ENCODE data around the gene CEMIP.

- TF ChIP-seq, protein P1, sequence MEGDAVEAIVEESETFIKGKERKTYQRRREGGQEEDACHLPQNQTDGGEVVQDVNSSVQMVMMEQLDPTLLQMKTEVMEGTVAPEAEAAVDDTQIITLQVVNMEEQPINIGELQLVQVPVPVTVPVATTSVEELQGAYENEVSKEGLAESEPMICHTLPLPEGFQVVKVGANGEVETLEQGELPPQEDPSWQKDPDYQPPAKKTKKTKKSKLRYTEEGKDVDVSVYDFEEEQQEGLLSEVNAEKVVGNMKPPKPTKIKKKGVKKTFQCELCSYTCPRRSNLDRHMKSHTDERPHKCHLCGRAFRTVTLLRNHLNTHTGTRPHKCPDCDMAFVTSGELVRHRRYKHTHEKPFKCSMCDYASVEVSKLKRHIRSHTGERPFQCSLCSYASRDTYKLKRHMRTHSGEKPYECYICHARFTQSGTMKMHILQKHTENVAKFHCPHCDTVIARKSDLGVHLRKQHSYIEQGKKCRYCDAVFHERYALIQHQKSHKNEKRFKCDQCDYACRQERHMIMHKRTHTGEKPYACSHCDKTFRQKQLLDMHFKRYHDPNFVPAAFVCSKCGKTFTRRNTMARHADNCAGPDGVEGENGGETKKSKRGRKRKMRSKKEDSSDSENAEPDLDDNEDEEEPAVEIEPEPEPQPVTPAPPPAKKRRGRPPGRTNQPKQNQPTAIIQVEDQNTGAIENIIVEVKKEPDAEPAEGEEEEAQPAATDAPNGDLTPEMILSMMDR (IDR thresholded peaks at IDR 0.05), result no peak
- TF ChIP-seq POLR2A (IDR thresholded peaks at IDR 0.05) (no peak), EP300 (IDR thresholded peaks at IDR 0.05) (no peak)
Observed at GRCh38 chr15:80841541-80841940, 62.4 kb downstream of the CEMIP start.
